Chondrocyte (in vitro differentiated cells): ENCODE measurements around the gene HRH2. TPM values are rescaled to one million over a fixed set of nuclear protein-coding genes. Genes with fewer than 3 reads are reported as not detected.

Source experiments
- DNase-seq: peaks from one replicate; pipeline ENCODE4 v3.0.0; 2021; ENCODE audit warnings: mixed read lengths, low spot score
- H3K27ac Mint-ChIP-seq: one replicate; pipeline ENCODE4 v1.8.0; 2021; ENCODE audit warnings: mild to moderate bottlenecking, moderate library complexity, mixed read lengths; ENCODE audit not compliant: unreplicated experiment
- H3K27me3 Mint-ChIP-seq: 2 replicates; pipeline ENCODE4 v1.8.0; 2021; ENCODE audit warnings: low read depth, mixed read lengths
- H3K36me3 Mint-ChIP-seq: 2 replicates; pipeline ENCODE4 v1.8.0; 2021; ENCODE audit warnings: low read depth, mixed read lengths
- H3K4me1 Mint-ChIP-seq: 2 replicates; pipeline ENCODE4 v1.8.0; 2021; ENCODE audit warnings: low read depth, mild to moderate bottlenecking, mixed read lengths
- H3K4me3 Mint-ChIP-seq: one replicate; pipeline ENCODE4 v1.8.0; 2021; ENCODE audit warnings: mild to moderate bottlenecking, moderate library complexity, mixed read lengths; ENCODE audit not compliant: unreplicated experiment
- H3K9me3 Mint-ChIP-seq: 2 replicates; pipeline ENCODE4 v1.8.0; 2021; ENCODE audit warnings: low read depth, mixed read lengths
- CTCF ChIP-seq: fragments of 200-600 bp; sonication (generic); IDR thresholded peaks from 2 replicates; pipeline ENCODE4 v1.5.0; 2021; ENCODE audit warnings: antibody characterized with exemption, mild to moderate bottlenecking, moderate library complexity
- total RNA-seq: library from RNA; stranded (reverse); gene quantifications from 3 replicates; pipeline ENCODE4 v1.2.1, GENCODE V29; 2021

HRH2 gene
- total RNA-seq, 1 donor from 2014 or later: 0.30 TPM

- peaks cover 2% of the 10 kb centered on the region for H3K36me3 Mint-ChIP-seq
- H3K27ac Mint-ChIP-seq: no peak overlapping the region
- no peaks in the 10 kb centered on the region for H3K27me3 Mint-ChIP-seq
- no peak for DNase-seq
- no peak for TF ChIP-seq CTCF
- H3K4me1 Mint-ChIP-seq: no peaks in the 10 kb centered on the region
- H3K4me3 Mint-ChIP-seq: no peak overlapping the region
- H3K9me3 Mint-ChIP-seq: peaks cover 16% of the 10 kb centered on the region
Measured at GRCh38 chr5:175712681-175713085, 54.8 kb downstream of the HRH2 start.

- DNase-seq: no peak
- Mint-ChIP-seq H3K4me3 (no peak overlapping the region), H3K9me3 (peaks cover 16% of the 10 kb centered on the region), H3K27ac (no peak overlapping the region), H3K27me3 (no peaks in the 10 kb centered on the region), H3K36me3 (peaks cover 2% of the 10 kb centered on the region), H3K4me1 (no peaks in the 10 kb centered on the region)
- TF ChIP-seq CTCF: no peak
Measured at GRCh38 chr5:175713930-175714329, 56.1 kb downstream of the HRH2 start.

- Mint-ChIP-seq H3K27ac (no peak overlapping the region), H3K4me1 (no peaks in the 10 kb centered on the region), H3K27me3 (no peaks in the 10 kb centered on the region), H3K4me3 (no peak overlapping the region), H3K36me3 (peaks cover 2% of the 10 kb centered on the region), H3K9me3 (peaks cover 16% of the 10 kb centered on the region)
- no peak for DNase-seq
- TF ChIP-seq CTCF: no peak
Measured at GRCh38 chr5:175714479-175715085, 56.7 kb downstream of the HRH2 start.

GRCh38 chr5:175715627-175716522 lies 58.0 kb downstream of the HRH2 start:
- H3K9me3 Mint-ChIP-seq: peaks cover 12% of the 10 kb centered on the region
- no peaks in the 10 kb centered on the region for H3K4me1 Mint-ChIP-seq
- H3K27ac Mint-ChIP-seq: no peak overlapping the region
- no peak for DNase-seq
- H3K27me3 Mint-ChIP-seq: no peaks in the 10 kb centered on the region
- TF ChIP-seq CTCF: no peak
- H3K36me3 Mint-ChIP-seq: peaks cover 2% of the 10 kb centered on the region
- no peak overlapping the region for H3K4me3 Mint-ChIP-seq

GRCh38 chr5:175717837-175718236 lies 60.0 kb downstream of the HRH2 start:
- Mint-ChIP-seq H3K4me3 (no peak overlapping the region), H3K27ac (no peak overlapping the region)

More at GRCh38 chr5:175717837-175718236, 60.0 kb downstream of the HRH2 start:
- DNase-seq: no peak
- H3K36me3 Mint-ChIP-seq: peaks cover 2% of the 10 kb centered on the region
- TF ChIP-seq CTCF: no peak
- peaks cover 12% of the 10 kb centered on the region for H3K9me3 Mint-ChIP-seq
- no peaks in the 10 kb centered on the region for H3K4me1 Mint-ChIP-seq
- no peaks in the 10 kb centered on the region for H3K27me3 Mint-ChIP-seq
